MM.1S (cell line): Measurements from ENCODE around the gene RMND5A.

Experiments used
- DNase-seq: peaks from one replicate; pipeline ENCODE4 v3.0.0-alpha.2; 2015
- H2AFZ ChIP-seq: fragments of 300-600 bp; sonication (generic); 2 replicates; pipeline ENCODE4 v1.6.0; 2016; ENCODE audit warnings: antibody characterized with exemption, low read length
- H3F3A ChIP-seq: fragments of 300-600 bp; sonication (generic); 2 replicates; pipeline ENCODE4 v1.6.1; 2016; ENCODE audit warnings: mild to moderate bottlenecking, antibody characterized with exemption, low read length, moderate library complexity, mixed read lengths; ENCODE audit not compliant: insufficient read depth
- H3K27ac ChIP-seq: fragments of 300-600 bp; sonication (generic); 2 replicates; pipeline ENCODE4 v1.5.1; 2016; ENCODE audit warnings: mild to moderate bottlenecking, low read length
- H3K27me3 ChIP-seq: fragments of 300-600 bp; sonication (generic); replicated peaks from 2 replicates; pipeline ENCODE4 v1.6.0; 2016; ENCODE audit warnings: low read length; ENCODE audit not compliant: insufficient read depth
- H3K36me3 ChIP-seq: fragments of 300-600 bp; sonication (generic); replicated peaks from 2 replicates; pipeline ENCODE4 v1.6.1; 2016; ENCODE audit warnings: mild to moderate bottlenecking, low read length, mixed read lengths; ENCODE audit not compliant: insufficient read depth
- H3K4me1 ChIP-seq: fragments of 300-600 bp; sonication (generic); 2 replicates; pipeline ENCODE4 v1.6.1; 2016; ENCODE audit warnings: low read length, mixed read lengths
- H3K4me2 ChIP-seq: fragments of 300-600 bp; sonication (generic); 2 replicates; pipeline ENCODE4 v1.6.0; 2016; ENCODE audit warnings: low read depth, low read length
- H3K4me3 ChIP-seq: fragments of 300-600 bp; sonication (generic); 2 replicates; pipeline ENCODE4 v1.5.1; 2016; ENCODE audit warnings: low read length, mixed read lengths
- H3K79me2 ChIP-seq: fragments of 300-600 bp; sonication (generic); 2 replicates; pipeline ENCODE4 v1.6.1; 2016; ENCODE audit warnings: mixed run types, low read length, mixed read lengths
- H3K9ac ChIP-seq: fragments of 300-600 bp; sonication (generic); 2 replicates; pipeline ENCODE4 v1.6.1; 2016; ENCODE audit warnings: low read length, mixed read lengths
- H3K9me2 ChIP-seq: fragments of 300-600 bp; sonication (generic); replicated peaks from 2 replicates; pipeline ENCODE4 v1.6.1; 2016; ENCODE audit warnings: mild to moderate bottlenecking, low read length, mixed read lengths; ENCODE audit not compliant: insufficient read depth
- H3K9me3 ChIP-seq: fragments of 300-600 bp; sonication (generic); replicated peaks from 2 replicates; pipeline ENCODE4 v1.6.1; 2016; ENCODE audit warnings: mild to moderate bottlenecking, low read length, mixed read lengths; ENCODE audit not compliant: insufficient read depth
- H4K20me1 ChIP-seq: fragments of 300-600 bp; sonication (generic); 2 replicates; pipeline ENCODE4 v1.6.1; 2016; ENCODE audit warnings: mild to moderate bottlenecking, low read length, moderate library complexity, mixed read lengths; ENCODE audit not compliant: insufficient read depth
- EZH2 ChIP-seq: fragments of 300-600 bp; sonication (generic); optimal IDR thresholded peaks from 2 replicates; pipeline ENCODE3; 2017; ENCODE audit warnings: low read depth, mild to moderate bottlenecking, antibody characterized with exemption, low read length, mixed read lengths
- EZH2phosphoT487 ChIP-seq: fragments of 300-600 bp; sonication (generic); IDR thresholded peaks from 2 replicates; pipeline ENCODE4 v1.6.1; 2018; ENCODE audit warnings: antibody characterized with exemption, low read length
- TF ChIP-seq, protein P1 (sequence below): fragments of 300-600 bp; sonication (generic); IDR thresholded peaks from 2 replicates; pipeline ENCODE4 v1.5.1; 2016; ENCODE audit warnings: antibody characterized with exemption, low read length, mixed read lengths

Gene RMND5A

DNA sequence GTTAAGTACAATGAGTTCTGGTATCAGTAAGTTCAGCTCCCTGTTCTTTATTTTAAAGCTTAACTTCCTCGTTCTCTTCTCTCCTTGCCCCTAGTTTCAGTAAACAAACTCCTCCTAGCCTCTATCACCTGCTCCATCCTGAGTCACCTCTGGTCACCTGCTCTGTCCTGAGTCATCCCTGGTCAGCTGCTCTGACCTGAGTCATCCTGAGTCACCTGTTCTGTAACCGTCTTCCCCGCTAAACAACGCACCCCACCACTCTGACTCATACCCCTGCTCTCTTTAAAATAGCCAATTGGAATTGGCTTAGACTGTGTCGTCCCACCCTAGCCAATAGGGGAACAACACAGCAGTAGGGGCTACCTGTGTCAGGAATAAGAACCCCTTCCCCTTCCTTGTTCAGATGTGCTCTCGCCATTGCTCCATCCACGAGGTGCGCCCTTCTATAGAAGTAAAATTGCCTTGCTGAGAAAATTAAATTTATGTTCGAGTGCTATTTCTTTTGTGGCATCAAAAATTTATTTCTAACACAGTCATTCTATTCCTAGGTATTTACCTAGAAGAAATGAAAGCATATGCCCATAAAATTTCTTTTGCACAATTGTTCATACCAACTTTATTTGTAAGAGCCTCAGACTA is 24.9 kb upstream of the RMND5A start:
- no peaks in the 10 kb centered on the region for H3K36me3 ChIP-seq
- H3K27me3 ChIP-seq = no peaks in the 10 kb centered on the region
- no peaks in the 10 kb centered on the region for H3F3A ChIP-seq
- no peak for DNase-seq
- no peaks in the 10 kb centered on the region for H4K20me1 ChIP-seq
- H3K9me3 ChIP-seq = no peaks in the 10 kb centered on the region
- H3K4me2 ChIP-seq = no peak overlapping the region
- H3K9me2 ChIP-seq = no peaks in the 10 kb centered on the region
- no peak overlapping the region for H3K9ac ChIP-seq
- no peak overlapping the region for H3K4me3 ChIP-seq
- TF ChIP-seq EZH2 (no peak), EZH2phosphoT487 (no peak)
- TF ChIP-seq, protein P1, sequence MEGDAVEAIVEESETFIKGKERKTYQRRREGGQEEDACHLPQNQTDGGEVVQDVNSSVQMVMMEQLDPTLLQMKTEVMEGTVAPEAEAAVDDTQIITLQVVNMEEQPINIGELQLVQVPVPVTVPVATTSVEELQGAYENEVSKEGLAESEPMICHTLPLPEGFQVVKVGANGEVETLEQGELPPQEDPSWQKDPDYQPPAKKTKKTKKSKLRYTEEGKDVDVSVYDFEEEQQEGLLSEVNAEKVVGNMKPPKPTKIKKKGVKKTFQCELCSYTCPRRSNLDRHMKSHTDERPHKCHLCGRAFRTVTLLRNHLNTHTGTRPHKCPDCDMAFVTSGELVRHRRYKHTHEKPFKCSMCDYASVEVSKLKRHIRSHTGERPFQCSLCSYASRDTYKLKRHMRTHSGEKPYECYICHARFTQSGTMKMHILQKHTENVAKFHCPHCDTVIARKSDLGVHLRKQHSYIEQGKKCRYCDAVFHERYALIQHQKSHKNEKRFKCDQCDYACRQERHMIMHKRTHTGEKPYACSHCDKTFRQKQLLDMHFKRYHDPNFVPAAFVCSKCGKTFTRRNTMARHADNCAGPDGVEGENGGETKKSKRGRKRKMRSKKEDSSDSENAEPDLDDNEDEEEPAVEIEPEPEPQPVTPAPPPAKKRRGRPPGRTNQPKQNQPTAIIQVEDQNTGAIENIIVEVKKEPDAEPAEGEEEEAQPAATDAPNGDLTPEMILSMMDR = no peak
- H3K4me1 ChIP-seq = peaks cover 4% of the 10 kb centered on the region; the same call in 1 of the 2 replicates
- H3K79me2 ChIP-seq = no peaks in the 10 kb centered on the region
- no peak overlapping the region for H2AFZ ChIP-seq
- no peak overlapping the region for H3K27ac ChIP-seq

DNA sequence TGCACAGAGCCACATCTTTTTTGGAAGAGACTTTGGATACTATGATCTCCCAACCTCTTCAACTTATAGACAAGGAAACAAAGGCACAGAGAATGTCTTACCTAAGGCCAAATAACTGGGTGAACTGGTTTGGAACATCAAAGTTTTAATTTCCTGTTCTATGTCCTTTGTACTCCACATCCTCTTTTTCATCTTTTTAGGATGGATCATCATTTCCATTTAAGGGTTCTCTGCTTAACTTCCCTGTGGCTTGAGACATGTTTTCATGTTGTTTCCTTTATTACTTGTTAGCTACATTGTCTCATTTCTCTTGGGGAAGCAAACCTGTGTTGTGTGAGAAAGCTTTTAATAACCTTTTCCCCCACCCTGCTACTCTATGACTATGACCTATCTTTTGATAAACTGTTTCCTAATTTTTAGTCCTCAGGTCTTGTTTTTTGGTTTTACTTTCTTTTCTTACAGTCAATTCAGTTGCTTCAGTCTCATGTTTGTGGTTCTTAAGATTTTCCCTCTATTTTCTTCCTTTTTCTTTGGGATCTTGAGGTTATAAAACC is 22.5 kb upstream of the RMND5A start:
- Histone ChIP-seq H3K9me3 (no peaks in the 10 kb centered on the region), H3K4me2 (peak overlapping the region; percentile 59), H3K4me3 (peak overlapping the region; percentile 14; the same call in 1 of the 2 replicates), H3K4me1 (peaks cover 4% of the 10 kb centered on the region; the same call in 1 of the 2 replicates), H3K9ac (no peak overlapping the region), H3K9me2 (no peaks in the 10 kb centered on the region), H3K27me3 (no peaks in the 10 kb centered on the region), H3K79me2 (no peaks in the 10 kb centered on the region), H2AFZ (peak overlapping the region; percentile 73), H4K20me1 (no peaks in the 10 kb centered on the region), H3K36me3 (no peaks in the 10 kb centered on the region), H3F3A (no peaks in the 10 kb centered on the region), H3K27ac (no peak overlapping the region)
- DNase-seq = peak; percentile 16
- TF ChIP-seq EZH2phosphoT487 (no peak), EZH2 (no peak)
- TF ChIP-seq, protein P1 = no peak

DNA sequence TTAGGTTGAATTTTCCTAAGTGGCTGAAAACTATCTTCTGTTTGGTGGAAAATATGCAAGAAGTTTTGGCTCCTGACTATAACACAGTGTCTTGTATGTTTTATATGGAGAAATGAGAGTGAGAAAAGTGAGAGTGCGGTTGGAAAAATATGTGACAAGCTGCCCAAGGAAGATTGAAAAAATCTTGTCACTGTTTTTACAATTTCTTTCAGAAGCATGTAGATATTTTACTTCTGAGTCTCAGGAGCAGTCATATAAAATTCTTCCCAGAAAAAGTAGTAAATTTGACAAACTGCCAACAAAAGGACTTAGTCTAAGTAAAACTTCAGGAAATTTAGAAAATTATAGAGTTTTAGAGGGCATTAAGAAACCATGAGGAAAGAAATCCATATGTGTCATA is 19.4 kb upstream of the RMND5A start:
- TF ChIP-seq EZH2 (no peak), EZH2phosphoT487 (no peak)
- TF ChIP-seq, protein P1 = no peak
- Histone ChIP-seq H3K9me2 (no peaks in the 10 kb centered on the region), H3F3A (no peaks in the 10 kb centered on the region), H3K27me3 (no peaks in the 10 kb centered on the region), H3K79me2 (no peaks in the 10 kb centered on the region), H4K20me1 (no peaks in the 10 kb centered on the region), H3K9me3 (no peaks in the 10 kb centered on the region), H3K27ac (no peak overlapping the region), H3K36me3 (no peaks in the 10 kb centered on the region), H3K4me3 (no peak overlapping the region), H2AFZ (no peak overlapping the region), H3K4me2 (no peak overlapping the region), H3K9ac (no peak overlapping the region), H3K4me1 (peaks cover 4% of the 10 kb centered on the region; the same call in 1 of the 2 replicates)
- DNase-seq = no peak
